Nephron progenitor cell (in vitro differentiated cells): ENCODE data around the gene TM4SF18.

Source experiments
- DNase-seq: peaks from one replicate; pipeline ENCODE4 v3.0.0; 2021
- H3K27ac Mint-ChIP-seq: 2 replicates; pipeline ENCODE4 v1.8.0; 2021; ENCODE audit warnings: mild to moderate bottlenecking, moderate library complexity, mixed read lengths
- H3K27me3 Mint-ChIP-seq: 2 replicates; pipeline ENCODE4 v1.8.0; 2021; ENCODE audit warnings: mild to moderate bottlenecking, low read depth, mixed read lengths; ENCODE audit not compliant: poor library complexity
- H3K36me3 Mint-ChIP-seq: 2 replicates; pipeline ENCODE4 v1.8.0; 2021; ENCODE audit warnings: low read depth, mixed read lengths
- H3K4me1 Mint-ChIP-seq: 2 replicates; pipeline ENCODE4 v1.8.0; 2021; ENCODE audit warnings: mixed read lengths
- H3K4me3 Mint-ChIP-seq: 2 replicates; pipeline ENCODE4 v1.8.0; 2021; ENCODE audit warnings: mild to moderate bottlenecking, moderate library complexity, mixed read lengths
- H3K9me3 Mint-ChIP-seq: 2 replicates; pipeline ENCODE4 v1.8.0; 2021; ENCODE audit warnings: mild to moderate bottlenecking, moderate library complexity, mixed read lengths
- CTCF ChIP-seq: fragments of 200-600 bp; sonication (generic); IDR thresholded peaks from 2 replicates; pipeline ENCODE4 v1.5.0; 2021; ENCODE audit warnings: antibody characterized with exemption

TM4SF18 gene

GRCh38 chr3:149277331-149277813, 56.1 kb downstream of the TM4SF18 start:
- Mint-ChIP-seq H3K27ac (peak overlapping the region; percentile 17), H3K4me3 (no peak overlapping the region)

GRCh38 chr3:149276619-149277018, 56.8 kb downstream of the TM4SF18 start:
- H3K36me3 Mint-ChIP-seq = no peaks in the 10 kb centered on the region
- no peak for DNase-seq
- H3K9me3 Mint-ChIP-seq = no peaks in the 10 kb centered on the region
- H3K4me3 Mint-ChIP-seq = no peak overlapping the region
- H3K4me1 Mint-ChIP-seq = peaks cover 38% of the 10 kb centered on the region
- H3K27me3 Mint-ChIP-seq = no peaks in the 10 kb centered on the region
- no peak for TF ChIP-seq CTCF
- no peak overlapping the region for H3K27ac Mint-ChIP-seq

More at GRCh38 chr3:149277331-149277813, 56.1 kb downstream of the TM4SF18 start:
- Mint-ChIP-seq H3K9me3 (no peaks in the 10 kb centered on the region), H3K4me1 (peaks cover 44% of the 10 kb centered on the region), H3K36me3 (no peaks in the 10 kb centered on the region), H3K27me3 (no peaks in the 10 kb centered on the region)
- no peak for DNase-seq
- TF ChIP-seq CTCF = no peak

- DNase-seq = no peak
- H3K9me3 Mint-ChIP-seq = no peaks in the 10 kb centered on the region
- peaks cover 14% of the 10 kb centered on the region for H3K4me1 Mint-ChIP-seq
- H3K36me3 Mint-ChIP-seq = no peaks in the 10 kb centered on the region
- no peak for TF ChIP-seq CTCF
- H3K27me3 Mint-ChIP-seq = no peaks in the 10 kb centered on the region
- no peak overlapping the region for H3K4me3 Mint-ChIP-seq
- no peak overlapping the region for H3K27ac Mint-ChIP-seq
These were observed 59.2 kb downstream of the TM4SF18 start for GRCh38 chr3:149274220-149274619.

- peak; percentile 84 for TF ChIP-seq CTCF
- Mint-ChIP-seq H3K27me3 (no peaks in the 10 kb centered on the region), H3K27ac (no peak overlapping the region), H3K4me1 (peaks cover 6% of the 10 kb centered on the region), H3K36me3 (no peaks in the 10 kb centered on the region), H3K9me3 (no peaks in the 10 kb centered on the region), H3K4me3 (no peak overlapping the region)
- peak; percentile 36 for DNase-seq
These were observed 60.2 kb downstream of the TM4SF18 start for GRCh38 chr3:149273096-149273751.

DNA sequence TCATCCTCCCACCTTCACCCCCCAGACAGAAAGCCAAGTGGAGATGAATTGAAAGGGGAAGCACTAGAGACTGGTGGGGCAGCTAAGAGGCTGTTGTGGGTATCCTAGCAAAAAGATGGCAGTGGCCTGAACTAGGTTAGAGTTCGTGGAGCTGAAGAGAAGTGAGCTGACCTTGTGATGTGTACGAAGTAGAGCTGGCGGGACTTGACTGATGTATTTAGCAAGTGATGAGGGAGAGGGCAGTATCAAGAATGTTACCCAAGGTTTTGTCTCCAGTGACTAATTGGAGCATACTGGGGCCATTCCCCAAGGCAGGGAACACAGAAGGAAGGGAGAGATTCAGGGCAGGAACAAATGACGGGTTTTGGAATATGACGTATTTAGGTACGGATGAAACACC, 61.8 kb downstream of the TM4SF18 start:
- no peak overlapping the region for H3K4me3 Mint-ChIP-seq
- TF ChIP-seq CTCF = no peak
- H3K27me3 Mint-ChIP-seq = no peaks in the 10 kb centered on the region

GRCh38 chr3:149270180-149270579, 63.3 kb downstream of the TM4SF18 start:
- no peak for DNase-seq
- no peak overlapping the region for H3K27ac Mint-ChIP-seq
- no peaks in the 10 kb centered on the region for H3K4me1 Mint-ChIP-seq
- H3K36me3 Mint-ChIP-seq = no peaks in the 10 kb centered on the region
- H3K4me3 Mint-ChIP-seq = no peak overlapping the region
- no peak for TF ChIP-seq CTCF
- no peaks in the 10 kb centered on the region for H3K9me3 Mint-ChIP-seq
- H3K27me3 Mint-ChIP-seq = no peaks in the 10 kb centered on the region

More for the DNA sequence above, 61.8 kb downstream of the TM4SF18 start:
- Mint-ChIP-seq H3K4me1 (no peaks in the 10 kb centered on the region), H3K36me3 (no peaks in the 10 kb centered on the region), H3K27ac (no peak overlapping the region), H3K9me3 (no peaks in the 10 kb centered on the region)
- DNase-seq = no peak
